ENCODE measurements around the gene CMYA5.
A peak's percentile ranks its signal among the peaks of the same experiment; 100 is the strongest.

DNA sequence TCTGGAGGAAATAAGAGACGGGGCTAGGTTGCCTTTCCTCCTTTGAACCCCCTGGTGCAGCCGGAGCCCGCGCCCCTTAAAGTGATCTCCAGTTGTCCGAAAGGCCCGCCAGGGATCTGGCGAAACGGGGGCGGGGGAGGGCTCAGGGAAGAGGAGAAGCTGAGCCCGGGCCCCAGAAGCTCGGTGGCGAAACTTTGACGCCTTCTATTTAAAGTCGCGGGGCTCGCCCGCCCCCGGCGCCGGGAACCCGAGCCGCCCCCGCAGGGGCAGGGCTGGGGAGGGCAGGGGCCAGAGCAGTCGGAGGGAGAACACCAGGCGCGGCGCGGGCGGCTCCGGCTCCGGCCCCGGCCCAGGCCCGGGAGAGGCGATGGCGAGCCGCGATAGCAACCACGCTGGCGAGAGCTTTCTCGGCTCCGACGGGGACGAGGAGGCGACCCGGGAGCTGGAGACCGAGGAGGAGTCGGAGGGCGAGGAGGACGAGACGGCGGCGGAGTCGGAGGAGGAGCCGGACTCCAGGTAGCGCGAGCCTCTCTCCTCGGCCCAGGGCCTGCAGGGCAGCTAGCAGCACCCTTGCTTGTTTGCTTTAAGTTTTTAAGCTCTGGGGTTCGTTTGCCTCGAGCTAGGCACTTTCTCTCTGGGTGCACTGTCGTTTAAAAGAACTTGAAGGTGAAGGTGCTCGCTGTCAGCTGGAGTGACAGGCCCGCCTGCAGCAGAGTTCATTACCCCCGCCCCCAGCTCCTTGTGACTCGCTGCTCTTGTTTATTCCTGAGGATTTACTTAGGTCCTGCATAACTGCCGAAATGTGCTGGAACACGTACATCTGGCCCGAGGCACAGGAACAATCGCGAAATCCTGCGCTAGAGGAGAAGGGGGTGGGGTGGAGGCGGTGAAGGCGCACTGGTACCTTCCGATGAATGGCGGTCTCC, at the start of gene CMYA5:
- TF ChIP-seq, protein P1, sequence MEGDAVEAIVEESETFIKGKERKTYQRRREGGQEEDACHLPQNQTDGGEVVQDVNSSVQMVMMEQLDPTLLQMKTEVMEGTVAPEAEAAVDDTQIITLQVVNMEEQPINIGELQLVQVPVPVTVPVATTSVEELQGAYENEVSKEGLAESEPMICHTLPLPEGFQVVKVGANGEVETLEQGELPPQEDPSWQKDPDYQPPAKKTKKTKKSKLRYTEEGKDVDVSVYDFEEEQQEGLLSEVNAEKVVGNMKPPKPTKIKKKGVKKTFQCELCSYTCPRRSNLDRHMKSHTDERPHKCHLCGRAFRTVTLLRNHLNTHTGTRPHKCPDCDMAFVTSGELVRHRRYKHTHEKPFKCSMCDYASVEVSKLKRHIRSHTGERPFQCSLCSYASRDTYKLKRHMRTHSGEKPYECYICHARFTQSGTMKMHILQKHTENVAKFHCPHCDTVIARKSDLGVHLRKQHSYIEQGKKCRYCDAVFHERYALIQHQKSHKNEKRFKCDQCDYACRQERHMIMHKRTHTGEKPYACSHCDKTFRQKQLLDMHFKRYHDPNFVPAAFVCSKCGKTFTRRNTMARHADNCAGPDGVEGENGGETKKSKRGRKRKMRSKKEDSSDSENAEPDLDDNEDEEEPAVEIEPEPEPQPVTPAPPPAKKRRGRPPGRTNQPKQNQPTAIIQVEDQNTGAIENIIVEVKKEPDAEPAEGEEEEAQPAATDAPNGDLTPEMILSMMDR (IDR thresholded peaks at IDR 0.05): no peak
- peak; percentile 21 to 64 (median 43) for TF ChIP-seq POLR2AphosphoS5 (IDR thresholded peaks at IDR 0.05)
- TF ChIP-seq POLR2A (IDR thresholded peaks at IDR 0.05): peak; percentile 31

Measured in breast epithelium (tissue), 3 donors.